KMS-11 (cell line): ENCODE data around the gene ARMC2.

Experiments
- H2AFZ ChIP-seq: fragments of 200-600 bp; sonication (generic); 2 replicates; pipeline ENCODE4 v1.6.1; 2016; ENCODE audit warnings: antibody characterized with exemption, mixed run types, low read depth
- H3K27ac ChIP-seq: fragments of 200-600 bp; sonication (generic); 2 replicates; pipeline ENCODE4 v1.6.1; 2016; ENCODE audit warnings: mild to moderate bottlenecking, mixed run types
- H3K27me3 ChIP-seq: fragments of 200-600 bp; sonication (generic); 2 replicates; pipeline ENCODE4 v1.6.1; 2017; ENCODE audit warnings: mild to moderate bottlenecking, low read depth, mixed run types, moderate library complexity; ENCODE audit not compliant: insufficient read depth
- H3K36me3 ChIP-seq: fragments of 200-600 bp; sonication (generic); 2 replicates; pipeline ENCODE4 v1.6.1; 2017; ENCODE audit warnings: mild to moderate bottlenecking, mixed run types; ENCODE audit not compliant: insufficient read depth
- H3K4me1 ChIP-seq: fragments of 200-600 bp; sonication (generic); 2 replicates; pipeline ENCODE4 v1.6.1; 2016; ENCODE audit warnings: mild to moderate bottlenecking, low read depth, mixed run types; ENCODE audit not compliant: poor library complexity, severe bottlenecking
- H3K4me2 ChIP-seq: fragments of 200-600 bp; sonication (generic); 2 replicates; pipeline ENCODE4 v1.7.0; 2016; ENCODE audit warnings: mild to moderate bottlenecking, mixed run types
- H3K4me3 ChIP-seq: fragments of 200-600 bp; sonication (generic); IDR thresholded peaks from 2 replicates; pipeline ENCODE4 v1.6.1; 2017; ENCODE audit warnings: low read depth, low read length, mixed read lengths; ENCODE audit not compliant: insufficient read depth
- H3K79me2 ChIP-seq: fragments of 200-600 bp; sonication (generic); 2 replicates; pipeline ENCODE4 v1.6.1; 2016; ENCODE audit warnings: low read depth, mixed run types; ENCODE audit not compliant: insufficient read depth
- H3K9ac ChIP-seq: fragments of 200-600 bp; sonication (generic); 2 replicates; pipeline ENCODE4 v1.6.1; 2016; ENCODE audit warnings: mild to moderate bottlenecking, mixed run types
- H4K20me1 ChIP-seq: fragments of 200-600 bp; sonication (generic); 2 replicates; pipeline ENCODE4 v1.6.1; 2016; ENCODE audit warnings: mild to moderate bottlenecking, mixed run types; ENCODE audit not compliant: insufficient read depth
- CTCF ChIP-seq: fragments of 200-600 bp; sonication (generic); conservative IDR thresholded peaks from 2 replicates; pipeline ENCODE4 v1.6.1; 2017; ENCODE audit warnings: low read depth, mild to moderate bottlenecking, antibody characterized with exemption, low read length, moderate library complexity, mixed read lengths

ARMC2 gene

GRCh38 chr6:108944707-108945680 lies 96.8 kb downstream of the ARMC2 start:
- H3K4me1 ChIP-seq = peaks cover 7% of the 10 kb centered on the region

GRCh38 chr6:108945681-108946159 lies 97.5 kb downstream of the ARMC2 start:
- H3K79me2 ChIP-seq = no peaks in the 10 kb centered on the region
- H3K9ac ChIP-seq = no peak overlapping the region
- no peak overlapping the region for H2AFZ ChIP-seq

More at GRCh38 chr6:108944707-108945680, 96.8 kb downstream of the ARMC2 start:
- Histone ChIP-seq H3K4me3 (no peak overlapping the region), H4K20me1 (no peaks in the 10 kb centered on the region), H2AFZ (no peak overlapping the region), H3K27ac (no peak overlapping the region), H3K9ac (no peak overlapping the region), H3K79me2 (no peaks in the 10 kb centered on the region), H3K36me3 (no peaks in the 10 kb centered on the region), H3K27me3 (no peaks in the 10 kb centered on the region), H3K4me2 (no peak overlapping the region)
- TF ChIP-seq CTCF = no peak

GRCh38 chr6:108946695-108947094 lies 98.5 kb downstream of the ARMC2 start:
- Histone ChIP-seq H3K36me3 (no peaks in the 10 kb centered on the region), H3K27me3 (no peaks in the 10 kb centered on the region), H3K27ac (no peak overlapping the region), H4K20me1 (no peaks in the 10 kb centered on the region), H3K79me2 (no peaks in the 10 kb centered on the region), H3K4me2 (no peak overlapping the region), H3K4me3 (no peak overlapping the region), H3K9ac (no peak overlapping the region), H2AFZ (no peak overlapping the region), H3K4me1 (peaks cover 7% of the 10 kb centered on the region)
- no peak for TF ChIP-seq CTCF

More at GRCh38 chr6:108945681-108946159, 97.5 kb downstream of the ARMC2 start:
- Histone ChIP-seq H3K27me3 (no peaks in the 10 kb centered on the region), H3K36me3 (no peaks in the 10 kb centered on the region), H3K4me3 (no peak overlapping the region), H4K20me1 (no peaks in the 10 kb centered on the region), H3K4me2 (no peak overlapping the region), H3K4me1 (peaks cover 7% of the 10 kb centered on the region), H3K27ac (no peak overlapping the region)
- TF ChIP-seq CTCF = no peak

GRCh38 chr6:108947114-108947854 lies 99.1 kb downstream of the ARMC2 start:
- Histone ChIP-seq H3K27ac (no peak overlapping the region), H3K36me3 (no peaks in the 10 kb centered on the region), H3K4me2 (no peak overlapping the region), H3K9ac (no peak overlapping the region), H4K20me1 (no peaks in the 10 kb centered on the region), H3K79me2 (no peaks in the 10 kb centered on the region), H3K4me1 (peaks cover 7% of the 10 kb centered on the region), H3K4me3 (no peak overlapping the region), H3K27me3 (no peaks in the 10 kb centered on the region), H2AFZ (no peak overlapping the region)
- no peak for TF ChIP-seq CTCF
